TTC549 (cell line): ENCODE results near the gene NSMF.
"Not testable (repeated sequence)": the region's sequence is repeated elsewhere in the genome, so short reads cannot be mapped to it uniquely, and the experiment has no call there.

Source experiments
- FAIRE-seq: peaks from 2 replicates; lab custom pipeline; 2012; peaks lifted over from hg19 to GRCh38; lab: Jason Lieb, UNC

The NSMF gene

GRCh38 chr9:137411645-137412380, 47.3 kb downstream of the NSMF start:
- FAIRE-seq: no peak

GRCh38 chr9:137411260-137411644, 47.9 kb downstream of the NSMF start:
- no peak for FAIRE-seq

GRCh38 chr9:137410891-137411249, 48.3 kb downstream of the NSMF start:
- no peak for FAIRE-seq

- not testable (repeated sequence) for FAIRE-seq
Observed at GRCh38 chr9:137410236-137410890, 48.8 kb downstream of the NSMF start.

GRCh38 chr9:137409515-137409914, 49.6 kb downstream of the NSMF start:
- FAIRE-seq: no peak

GRCh38 chr9:137408651-137409405, 50.3 kb downstream of the NSMF start:
- no peak for FAIRE-seq

GRCh38 chr9:137407590-137408300, 51.4 kb downstream of the NSMF start:
- FAIRE-seq: no peak

GRCh38 chr9:137406876-137407589, 52.1 kb downstream of the NSMF start:
- FAIRE-seq: no peak

GRCh38 chr9:137406085-137406760, 52.9 kb downstream of the NSMF start:
- no peak for FAIRE-seq

GRCh38 chr9:137405677-137406081, 53.5 kb downstream of the NSMF start:
- FAIRE-seq: no peak

GRCh38 chr9:137404961-137405567, 54.1 kb downstream of the NSMF start:
- FAIRE-seq: no peak

- no peak for FAIRE-seq
Observed at GRCh38 chr9:137403269-137403668, 55.9 kb downstream of the NSMF start.

GRCh38 chr9:137402746-137403145, 56.4 kb downstream of the NSMF start:
- FAIRE-seq: no peak

- no peak for FAIRE-seq
Observed at GRCh38 chr9:137398561-137399468, 60.3 kb downstream of the NSMF start.

GRCh38 chr9:137397675-137398423, 61.3 kb downstream of the NSMF start:
- FAIRE-seq: no peak
